ENCODE measurements around the gene RGS7.

DNA sequence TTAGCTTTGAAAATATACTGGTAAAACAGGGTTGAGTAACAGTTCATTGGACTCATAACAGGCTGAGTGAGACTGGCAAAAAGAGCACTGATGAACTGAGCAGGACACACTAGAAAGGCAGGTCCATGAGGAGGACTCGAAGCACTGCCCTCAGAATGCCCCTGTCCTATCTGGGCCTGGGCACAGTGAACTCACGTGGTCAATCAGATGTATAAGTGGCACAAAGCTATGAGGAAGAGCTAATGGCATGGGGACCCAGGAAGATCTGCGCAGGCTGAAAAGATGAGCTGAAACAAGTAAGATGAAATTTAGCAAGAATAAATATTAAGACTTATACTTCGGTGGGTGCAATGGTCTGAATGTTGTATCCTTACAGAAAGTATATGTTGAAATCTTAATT, 9.2 kb upstream of the RGS7 start:
- TF ChIP-seq CTCF (IDR thresholded peaks at IDR 0.05 in 2 of 3, conservative IDR thresholded peaks at IDR 0.05 in 1 of 3; ENCODE audit: control insufficient read depth in 2 of 3, extremely low read depth in 1 of 3, insufficient read depth in 1 of 3, low read depth in 3 of 3, low read length in 3 of 3) (no peak), CHD2 (IDR thresholded peaks at IDR 0.05; ENCODE audit: borderline replicate concordance, low read depth, low read length) (no peak), ZNF217 (IDR thresholded peaks at IDR 0.05) (no peak), EZH2 (IDR thresholded peaks at IDR 0.05; ENCODE audit: borderline replicate concordance, control insufficient read depth, low read depth, low read length) (no peak), SMAD5 (IDR thresholded peaks at IDR 0.05; ENCODE audit: low read depth) (no peak), RAD21 (IDR thresholded peaks at IDR 0.05; ENCODE audit: insufficient read depth, low read depth, low read length) (no peak), TARDBP (IDR thresholded peaks at IDR 0.05; ENCODE audit: borderline replicate concordance) (no peak), ASH2L (IDR thresholded peaks at IDR 0.05; ENCODE audit: borderline replicate concordance, low read depth) (no peak), POLR2AphosphoS5 (IDR thresholded peaks at IDR 0.05; ENCODE audit: low read length) (no peak)

Measured in GM12878 (cell line).